ENCODE results near the gene RTN4RL2.
"Not testable (repeated sequence)": the region's sequence is repeated elsewhere in the genome, so short reads cannot be mapped to it uniquely, and the experiment has no call there.

RTN4RL2 gene

DNA sequence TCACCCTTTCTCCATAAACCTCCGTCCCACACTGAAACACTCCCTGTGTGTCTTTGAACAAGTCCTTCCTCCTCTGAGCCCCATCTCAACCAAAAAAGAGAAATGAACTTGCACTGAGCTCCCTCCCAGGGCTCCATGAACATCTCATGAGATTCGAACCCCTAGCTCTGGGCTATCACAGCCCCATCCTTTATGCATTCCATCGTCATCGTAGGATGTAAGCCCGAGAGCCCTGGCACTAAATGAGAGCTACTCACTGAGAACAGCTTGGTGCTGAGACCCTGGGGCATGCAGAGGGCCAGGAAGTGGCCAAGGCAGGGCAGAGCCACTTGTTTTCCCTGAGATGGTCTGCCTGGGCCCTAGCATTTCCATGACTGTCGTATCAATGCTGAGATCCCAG lies 20.5 kb upstream of the RTN4RL2 start:
- Histone ChIP-seq H3K4me1 (ENCODE audit: control insufficient read depth in 1 of 2, insufficient read depth in 1 of 2, low read depth in 1 of 2, low read length in 1 of 2) (peaks cover 3 to 5% of the 10 kb centered on the region in 2 experiments), H3K9me3 (no peaks in the 10 kb centered on the region), H3K27me3 (no peaks in the 10 kb centered on the region), H3K36me3 (no peaks in the 10 kb centered on the region), H3K27ac (no peak overlapping the region), H3K4me3 (ENCODE audit: low read depth in 1 of 2, low read length in 1 of 2) (no peak overlapping the region)
- TF ChIP-seq, protein P1, sequence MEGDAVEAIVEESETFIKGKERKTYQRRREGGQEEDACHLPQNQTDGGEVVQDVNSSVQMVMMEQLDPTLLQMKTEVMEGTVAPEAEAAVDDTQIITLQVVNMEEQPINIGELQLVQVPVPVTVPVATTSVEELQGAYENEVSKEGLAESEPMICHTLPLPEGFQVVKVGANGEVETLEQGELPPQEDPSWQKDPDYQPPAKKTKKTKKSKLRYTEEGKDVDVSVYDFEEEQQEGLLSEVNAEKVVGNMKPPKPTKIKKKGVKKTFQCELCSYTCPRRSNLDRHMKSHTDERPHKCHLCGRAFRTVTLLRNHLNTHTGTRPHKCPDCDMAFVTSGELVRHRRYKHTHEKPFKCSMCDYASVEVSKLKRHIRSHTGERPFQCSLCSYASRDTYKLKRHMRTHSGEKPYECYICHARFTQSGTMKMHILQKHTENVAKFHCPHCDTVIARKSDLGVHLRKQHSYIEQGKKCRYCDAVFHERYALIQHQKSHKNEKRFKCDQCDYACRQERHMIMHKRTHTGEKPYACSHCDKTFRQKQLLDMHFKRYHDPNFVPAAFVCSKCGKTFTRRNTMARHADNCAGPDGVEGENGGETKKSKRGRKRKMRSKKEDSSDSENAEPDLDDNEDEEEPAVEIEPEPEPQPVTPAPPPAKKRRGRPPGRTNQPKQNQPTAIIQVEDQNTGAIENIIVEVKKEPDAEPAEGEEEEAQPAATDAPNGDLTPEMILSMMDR (IDR thresholded peaks at IDR 0.05): no peak

DNA sequence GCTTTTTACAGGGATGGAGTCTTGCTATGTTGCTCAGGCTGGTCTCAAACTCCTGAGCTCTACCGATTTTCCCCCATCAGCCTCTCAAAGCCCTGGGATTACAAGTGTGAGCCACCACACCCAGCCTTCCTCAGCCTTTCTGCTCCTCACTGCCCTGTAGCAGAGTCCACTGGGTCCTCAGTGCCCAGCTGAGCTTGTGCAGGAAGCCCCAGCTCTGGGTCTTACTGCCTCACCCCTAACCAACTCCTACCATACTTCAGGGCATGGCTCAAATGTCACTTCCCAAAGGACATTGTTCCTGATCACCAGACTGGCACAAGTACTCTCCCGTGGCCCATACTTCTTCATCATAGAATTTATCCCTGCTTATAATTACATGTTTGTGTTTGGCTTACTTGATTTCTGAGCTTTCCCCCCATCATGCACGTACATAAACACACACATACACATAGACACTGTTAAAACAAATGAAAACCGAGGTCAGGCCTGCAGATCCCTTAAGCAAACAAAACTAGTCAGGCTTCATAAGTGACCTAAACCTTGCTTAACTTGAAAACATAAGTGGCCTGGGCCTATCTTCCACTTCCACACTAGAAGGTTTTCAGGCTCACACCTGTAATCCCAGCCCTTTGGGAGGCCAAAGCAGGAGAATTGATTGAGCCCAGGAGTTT lies 19.4 kb upstream of the RTN4RL2 start:
- TF ChIP-seq, protein P1 (IDR thresholded peaks at IDR 0.05): no peak
- Histone ChIP-seq H3K9me3 (no peaks in the 10 kb centered on the region), H3K36me3 (no peaks in the 10 kb centered on the region)

DNA sequence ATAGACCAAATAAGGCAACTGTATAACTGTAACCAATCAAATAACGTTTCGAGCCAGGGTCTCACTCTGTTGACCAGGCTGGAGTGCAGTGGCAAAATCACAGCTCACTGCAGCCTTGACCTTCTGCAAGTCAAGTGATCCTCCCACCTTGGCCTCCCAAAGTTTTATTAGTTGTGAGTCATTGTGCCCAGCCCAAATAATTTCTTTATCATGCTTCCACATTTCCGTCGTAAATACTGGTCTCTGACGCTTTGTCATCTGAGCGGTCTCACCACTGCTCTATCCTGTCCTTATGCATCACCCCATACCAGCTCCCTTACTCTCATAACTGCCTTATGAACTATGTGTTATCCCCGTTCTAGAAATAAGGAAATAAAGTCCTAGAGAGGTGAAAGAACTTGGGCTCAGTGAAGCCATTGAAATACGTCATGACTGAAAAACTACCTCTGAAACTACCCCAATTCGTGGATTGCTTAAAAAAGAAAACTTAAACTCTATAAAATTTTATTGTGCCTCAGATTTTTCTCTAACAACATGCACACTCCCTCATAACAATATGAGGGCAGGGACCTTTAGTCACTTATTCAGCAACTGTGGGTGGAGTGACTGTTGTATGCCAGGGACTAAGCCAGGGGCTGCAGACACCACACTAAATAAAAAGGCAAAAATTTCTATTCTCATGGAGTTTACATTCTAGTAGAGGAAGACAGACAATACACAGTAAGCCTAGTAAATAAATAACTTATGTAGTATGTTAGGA lies 15.8 kb upstream of the RTN4RL2 start:
- no peaks in the 10 kb centered on the region for H3K36me3 ChIP-seq
- H3K4me3 ChIP-seq (ENCODE audit: low read depth in 1 of 2, low read length in 1 of 2): no peak overlapping the region
- no peaks in the 10 kb centered on the region for H3K4me1 ChIP-seq (ENCODE audit: control insufficient read depth in 1 of 2, insufficient read depth in 1 of 2, low read depth in 1 of 2, low read length in 1 of 2)
- TF ChIP-seq, protein P1 (IDR thresholded peaks at IDR 0.05): no peak
- no peak overlapping the region for H3K27ac ChIP-seq
- no peaks in the 10 kb centered on the region for H3K9me3 ChIP-seq
- no peaks in the 10 kb centered on the region for H3K27me3 ChIP-seq

More for the DNA sequence above, 19.4 kb upstream of the RTN4RL2 start:
- Histone ChIP-seq H3K4me1 (ENCODE audit: control insufficient read depth in 1 of 2, insufficient read depth in 1 of 2, low read depth in 1 of 2, low read length in 1 of 2) (no peaks in the 10 kb centered on the region), H3K27ac (no peak overlapping the region), H3K4me3 (ENCODE audit: low read depth in 1 of 2, low read length in 1 of 2) (no peak overlapping the region), H3K27me3 (no peaks in the 10 kb centered on the region)

DNA sequence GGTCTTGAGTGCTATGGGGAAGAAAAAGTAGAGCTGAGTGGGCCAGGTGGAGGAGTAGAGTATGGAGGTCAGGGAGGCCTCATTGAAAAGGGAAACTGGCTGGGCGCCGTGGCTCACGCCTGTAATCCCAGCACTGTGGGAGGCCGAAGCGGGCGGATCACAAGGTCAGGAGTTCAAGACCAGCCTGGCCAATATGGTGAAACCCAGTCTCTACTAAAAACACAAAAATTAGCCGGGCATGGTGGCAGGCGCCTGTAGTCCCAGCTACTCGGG lies 15.3 kb upstream of the RTN4RL2 start:
- not testable (repeated sequence) for H3K27ac ChIP-seq; H3K4me3 ChIP-seq (ENCODE audit: low read depth in 1 of 2, low read length in 1 of 2); H3K27me3 ChIP-seq; H3K9me3 ChIP-seq; H3K4me1 ChIP-seq (ENCODE audit: control insufficient read depth in 1 of 2, insufficient read depth in 1 of 2, low read depth in 1 of 2, low read length in 1 of 2); H3K36me3 ChIP-seq

DNA sequence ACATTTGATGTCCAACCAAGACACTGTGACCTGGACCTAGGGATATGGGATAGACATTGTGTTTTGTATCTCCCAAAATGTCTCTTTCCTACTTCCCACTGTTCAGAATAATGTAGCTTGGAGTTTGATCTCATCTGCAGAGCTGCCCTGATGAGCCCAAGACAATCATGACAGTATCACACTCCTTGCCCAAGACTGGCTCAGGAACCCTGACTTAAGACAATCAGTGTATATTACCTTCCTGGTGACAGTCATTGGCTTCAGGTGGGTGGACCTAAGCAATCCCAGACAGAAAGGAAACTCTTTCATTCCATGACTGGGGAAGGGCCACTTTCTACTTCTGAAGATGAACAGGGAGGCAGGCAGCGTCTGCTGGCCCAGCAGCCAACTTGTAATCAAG lies 14.3 kb upstream of the RTN4RL2 start:
- TF ChIP-seq, protein P1 (IDR thresholded peaks at IDR 0.05): no peak
- no peaks in the 10 kb centered on the region for H3K4me1 ChIP-seq (ENCODE audit: control insufficient read depth in 1 of 2, insufficient read depth in 1 of 2, low read depth in 1 of 2, low read length in 1 of 2)
- H3K27ac ChIP-seq: no peak overlapping the region
- no peaks in the 10 kb centered on the region for H3K9me3 ChIP-seq
- H3K36me3 ChIP-seq: no peaks in the 10 kb centered on the region
- no peak overlapping the region for H3K4me3 ChIP-seq (ENCODE audit: low read depth in 1 of 2, low read length in 1 of 2)
- H3K27me3 ChIP-seq: no peaks in the 10 kb centered on the region

DNA sequence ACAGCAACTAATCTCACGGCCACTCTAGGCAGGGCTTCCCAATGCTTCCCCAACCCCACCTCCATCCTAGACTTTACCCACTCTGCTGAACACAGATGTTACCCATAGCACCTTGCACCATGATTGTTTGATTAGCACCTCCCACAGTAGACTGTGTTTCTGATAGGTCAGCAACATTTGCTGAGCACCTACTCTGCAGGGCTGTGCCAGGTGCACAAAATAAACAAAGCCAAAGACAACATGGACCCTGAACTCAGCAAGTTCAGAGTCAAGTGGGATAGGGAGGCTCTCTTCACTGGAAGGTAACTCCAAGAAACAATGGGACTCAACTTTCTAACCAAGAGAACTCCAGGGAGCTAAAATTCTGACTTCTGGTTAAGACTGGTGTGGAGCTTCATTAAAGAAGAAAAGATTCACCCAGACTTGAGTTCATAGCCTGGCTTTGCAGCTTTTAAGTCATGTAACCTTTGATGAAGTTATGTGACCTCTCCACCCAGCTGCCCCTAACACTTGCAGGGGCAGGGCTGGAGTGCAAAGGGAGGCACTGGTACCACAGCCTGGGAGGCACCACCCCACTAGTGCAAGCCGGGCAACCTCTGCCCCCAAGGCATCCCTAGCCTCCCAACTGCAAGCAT lies 6.7 kb upstream of the RTN4RL2 start:
- H3K27ac ChIP-seq: no peak overlapping the region
- H3K4me3 ChIP-seq (ENCODE audit: low read depth in 1 of 2, low read length in 1 of 2): no peak overlapping the region
- no peaks in the 10 kb centered on the region for H3K9me3 ChIP-seq
- TF ChIP-seq, protein P1 (IDR thresholded peaks at IDR 0.05): no peak
- H3K36me3 ChIP-seq: no peaks in the 10 kb centered on the region
- peaks cover 25% of the 10 kb centered on the region for H3K27me3 ChIP-seq
- H3K4me1 ChIP-seq (ENCODE audit: control insufficient read depth in 1 of 2, insufficient read depth in 1 of 2, low read depth in 1 of 2, low read length in 1 of 2): peaks cover 13 to 17% of the 10 kb centered on the region in 2 experiments
